NCI-H82 (cell line): Measurements from ENCODE around the gene FCN2.
"Not testable (repeated sequence)": the region's sequence is repeated elsewhere in the genome, so short reads cannot be mapped to it uniquely, and the experiment has no call there.

Source experiments
- DNase-seq: peaks from one replicate; lab custom pipeline; 2025; lab: John Stamatoyannopoulos, UW

FCN2 gene

GRCh38 chr9:134847752-134848432 is 32.7 kb upstream of the FCN2 start:
- no peak for DNase-seq

GRCh38 chr9:134848504-134848903 is 32.1 kb upstream of the FCN2 start:
- DNase-seq, result no peak

DNA sequence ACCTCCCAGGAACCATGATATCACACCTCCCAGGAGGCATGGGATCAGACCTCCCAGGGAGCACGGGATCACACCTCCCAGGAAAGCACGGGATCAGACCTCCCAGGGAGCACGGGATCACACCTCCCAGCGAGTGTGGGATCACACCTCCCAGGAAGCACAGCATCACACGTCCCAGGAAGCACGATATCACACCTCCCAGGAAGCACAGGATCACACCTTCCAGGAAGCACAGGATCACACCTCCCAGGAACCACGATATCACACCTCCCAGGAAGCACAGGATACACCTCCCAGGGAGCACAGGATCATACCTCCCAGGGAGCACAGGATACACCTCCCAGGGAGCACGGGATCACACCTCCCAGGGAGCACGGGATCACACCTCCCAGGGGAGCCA is 30.0 kb upstream of the FCN2 start:
- no peak for DNase-seq

DNA sequence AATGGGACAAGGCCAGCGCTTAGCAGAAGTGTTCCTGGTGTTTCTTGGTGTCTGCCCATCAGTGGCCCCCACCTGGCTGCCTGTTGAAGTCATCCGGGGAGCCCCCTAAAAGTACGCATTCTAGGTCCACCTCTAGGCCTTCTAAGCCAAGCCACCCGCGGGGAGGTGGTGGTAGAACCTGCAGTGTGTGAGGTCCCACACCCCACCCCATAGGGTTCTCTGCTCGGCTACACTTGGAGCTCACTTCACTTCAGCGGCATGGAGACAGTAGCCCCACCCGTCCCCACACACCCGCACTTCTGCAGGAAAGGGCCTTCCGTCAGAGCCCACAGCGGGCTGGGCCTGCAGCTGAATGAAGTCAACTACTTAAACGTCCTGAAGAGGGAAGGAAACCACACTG is 29.6 kb upstream of the FCN2 start:
- no peak for DNase-seq

- DNase-seq, result no peak
Observed at GRCh38 chr9:134852906-134853654, 27.5 kb upstream of the FCN2 start.

GRCh38 chr9:134853893-134854292 is 26.7 kb upstream of the FCN2 start:
- no peak for DNase-seq

DNA sequence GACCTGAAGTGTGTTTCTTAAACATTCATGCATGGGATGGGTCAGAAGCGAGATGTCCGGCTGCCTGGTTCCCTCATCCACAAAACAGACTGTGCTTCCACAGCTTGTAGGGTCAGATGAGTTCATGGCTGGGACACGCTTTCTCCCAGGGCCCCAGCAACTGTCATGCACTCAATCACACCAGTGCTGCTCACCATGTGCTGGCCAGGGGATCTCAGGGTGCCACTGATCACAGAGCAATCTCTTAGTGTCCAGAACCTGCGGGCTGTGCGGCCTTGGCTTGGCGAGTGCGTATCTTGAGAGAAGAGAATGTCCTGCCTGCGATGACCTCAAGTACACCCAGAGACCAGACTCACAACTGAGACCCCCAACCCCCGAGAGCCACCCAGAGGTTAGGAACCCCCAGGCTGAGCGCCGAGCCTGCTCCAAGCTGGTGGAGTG is 26.0 kb upstream of the FCN2 start:
- DNase-seq, result no peak

- DNase-seq, result no peak
Observed at GRCh38 chr9:134855231-134855899, 25.2 kb upstream of the FCN2 start.

DNA sequence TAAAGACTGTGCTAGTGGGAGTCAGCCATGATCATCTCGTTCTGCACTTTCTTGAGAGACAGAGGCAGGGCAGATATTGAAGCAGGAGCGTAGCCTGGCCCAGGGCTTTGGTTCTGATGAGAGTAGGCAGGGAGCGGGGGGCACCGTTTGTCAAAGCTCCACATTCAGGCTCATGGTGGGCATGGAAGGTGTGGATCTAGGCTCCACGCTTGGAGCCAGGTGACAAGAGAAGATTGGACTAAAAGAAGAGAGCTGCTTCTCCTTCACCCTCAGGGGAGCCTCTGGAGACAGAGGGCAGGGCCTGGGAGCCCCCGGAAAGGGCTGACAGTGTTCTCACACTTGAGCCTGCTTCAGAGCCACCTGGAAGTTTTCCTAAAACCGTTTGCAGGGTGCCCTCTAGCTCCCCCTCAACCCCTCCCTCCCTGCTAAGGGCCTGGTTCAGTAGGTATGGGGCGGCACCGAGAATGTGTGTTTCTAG is 24.7 kb upstream of the FCN2 start:
- no peak for DNase-seq

- DNase-seq, result not testable (repeated sequence)
Observed at GRCh38 chr9:134857451-134857850, 23.2 kb upstream of the FCN2 start.

- DNase-seq, result no peak
Observed at GRCh38 chr9:134858051-134858841, 22.4 kb upstream of the FCN2 start.

GRCh38 chr9:134860510-134860909 is 20.1 kb upstream of the FCN2 start:
- no peak for DNase-seq

DNA sequence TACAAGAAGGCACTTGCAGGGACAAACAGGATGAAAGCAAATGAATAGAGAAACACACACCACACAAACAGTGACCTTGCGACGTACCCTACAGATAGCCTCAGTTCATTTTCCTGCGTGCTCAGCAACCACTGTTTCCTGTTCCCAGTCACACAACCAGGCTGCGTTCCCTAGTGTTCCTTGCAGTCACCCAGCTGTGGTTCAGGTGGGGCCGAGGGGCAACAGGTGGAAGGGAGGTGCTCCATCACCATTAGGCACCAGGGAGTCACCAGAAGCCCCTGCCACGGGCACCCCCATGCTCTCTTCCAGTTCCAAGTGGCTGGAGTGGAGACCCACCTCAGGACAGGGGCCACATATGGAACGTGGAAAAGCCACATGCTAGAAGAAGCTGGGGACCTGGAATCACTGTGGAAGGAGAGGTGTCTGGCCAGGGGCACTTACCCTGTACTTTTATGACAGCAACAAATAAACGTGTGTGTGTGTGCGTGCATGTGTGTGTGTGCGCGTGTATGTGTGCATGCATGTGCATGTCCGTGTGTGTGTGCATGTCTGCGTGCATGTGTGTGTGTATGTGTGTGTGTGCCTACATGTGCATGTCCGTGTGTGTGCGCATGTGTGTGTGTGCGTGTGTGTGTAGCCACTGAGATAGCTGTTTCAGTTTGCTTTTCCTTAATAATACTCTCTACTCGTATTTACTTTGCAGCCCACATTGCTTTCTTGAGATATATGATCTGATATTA is 18.8 kb upstream of the FCN2 start:
- DNase-seq, result no peak

DNA sequence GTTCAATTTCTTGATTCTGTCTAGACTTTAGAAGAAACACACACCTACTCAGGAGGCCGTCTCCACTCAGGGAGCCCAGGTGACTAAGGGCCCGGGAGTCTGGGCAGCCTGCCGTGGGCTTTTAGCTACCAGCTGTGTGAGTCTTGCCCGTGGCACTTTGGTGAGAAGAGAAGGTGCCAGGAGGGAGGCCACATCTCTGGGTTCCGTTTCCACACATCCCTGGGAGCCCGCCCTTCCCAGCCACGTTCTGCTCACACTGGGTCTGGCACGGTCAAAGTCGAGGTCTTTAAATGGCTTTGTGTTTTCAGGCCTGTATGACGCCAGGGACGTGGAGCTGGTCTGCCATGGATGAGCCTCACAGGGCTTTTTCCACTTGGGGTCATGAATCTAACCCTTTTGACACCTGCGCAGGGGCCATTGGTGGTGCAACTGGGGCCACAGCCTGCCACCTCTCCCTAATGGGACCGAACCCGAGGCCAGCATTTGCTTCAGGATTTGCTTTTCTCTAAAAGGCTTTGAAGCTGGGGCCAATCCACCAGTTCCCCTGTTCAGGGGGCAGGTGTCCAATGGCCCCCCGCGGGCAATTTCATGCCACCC is 17.2 kb upstream of the FCN2 start:
- no peak for DNase-seq

DNA sequence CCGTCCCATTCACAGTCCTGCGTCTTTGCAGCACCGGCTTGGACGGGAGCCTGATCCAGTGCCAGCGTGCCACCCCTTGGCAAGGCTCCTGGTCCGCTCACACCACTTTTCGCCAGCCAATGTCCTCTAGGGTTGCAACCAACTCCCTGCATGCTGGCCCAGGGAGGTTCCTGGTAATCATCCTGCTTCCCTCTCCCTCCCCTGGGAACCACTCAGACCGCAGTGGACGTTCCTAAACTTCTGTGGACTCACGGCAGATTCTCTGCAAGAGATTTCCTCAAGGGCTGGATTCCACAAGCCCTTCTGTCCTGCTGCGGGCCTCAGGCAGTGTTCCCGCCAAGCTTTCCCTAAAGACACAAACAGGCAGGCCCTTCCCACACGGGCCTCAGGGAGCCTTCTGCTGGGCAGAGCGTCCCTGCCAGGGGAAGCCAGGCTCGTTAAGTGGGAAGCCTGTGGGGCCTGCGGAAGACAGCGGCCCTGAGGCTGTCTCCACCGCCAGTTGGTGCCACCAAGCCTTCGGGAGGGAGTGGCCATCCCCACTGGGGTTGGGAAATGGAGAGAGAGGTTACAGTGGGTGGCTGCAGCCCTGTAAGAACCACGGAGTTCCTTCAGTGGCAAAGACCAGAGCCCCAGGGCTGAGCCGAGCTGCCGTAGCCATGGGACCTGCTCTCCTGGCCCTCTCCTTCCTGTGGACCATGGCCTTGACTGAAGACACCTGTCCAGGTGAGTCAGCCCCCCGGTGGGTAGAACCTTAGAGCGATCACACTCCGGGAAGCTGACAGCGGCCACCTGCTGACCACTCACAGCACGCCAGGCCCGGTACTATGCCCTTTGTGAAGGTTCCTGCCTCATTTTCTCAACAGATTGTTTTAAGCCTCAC is 16.4 kb upstream of the FCN2 start:
- no peak for DNase-seq

DNA sequence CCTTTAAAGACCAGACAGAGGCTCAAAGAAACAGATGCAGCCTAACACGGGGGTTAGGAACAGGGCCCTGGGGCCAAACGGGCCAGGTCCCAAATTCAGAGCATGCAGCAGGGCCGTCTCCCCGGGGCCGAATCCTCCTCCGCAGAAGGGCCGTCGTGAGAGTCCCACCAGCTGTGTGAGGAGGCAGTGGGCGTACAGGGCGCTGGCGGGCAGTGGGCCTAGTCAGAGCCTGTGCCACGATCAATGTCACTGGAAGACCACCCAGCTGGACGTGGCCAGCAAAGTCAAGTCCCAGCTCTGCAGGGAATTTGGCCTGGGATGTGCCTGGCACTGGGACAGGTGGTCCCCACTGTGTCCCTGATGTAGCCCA is 15.8 kb upstream of the FCN2 start:
- DNase-seq, result no peak

GRCh38 chr9:134867917-134868750 is 12.5 kb upstream of the FCN2 start:
- no peak for DNase-seq

DNA sequence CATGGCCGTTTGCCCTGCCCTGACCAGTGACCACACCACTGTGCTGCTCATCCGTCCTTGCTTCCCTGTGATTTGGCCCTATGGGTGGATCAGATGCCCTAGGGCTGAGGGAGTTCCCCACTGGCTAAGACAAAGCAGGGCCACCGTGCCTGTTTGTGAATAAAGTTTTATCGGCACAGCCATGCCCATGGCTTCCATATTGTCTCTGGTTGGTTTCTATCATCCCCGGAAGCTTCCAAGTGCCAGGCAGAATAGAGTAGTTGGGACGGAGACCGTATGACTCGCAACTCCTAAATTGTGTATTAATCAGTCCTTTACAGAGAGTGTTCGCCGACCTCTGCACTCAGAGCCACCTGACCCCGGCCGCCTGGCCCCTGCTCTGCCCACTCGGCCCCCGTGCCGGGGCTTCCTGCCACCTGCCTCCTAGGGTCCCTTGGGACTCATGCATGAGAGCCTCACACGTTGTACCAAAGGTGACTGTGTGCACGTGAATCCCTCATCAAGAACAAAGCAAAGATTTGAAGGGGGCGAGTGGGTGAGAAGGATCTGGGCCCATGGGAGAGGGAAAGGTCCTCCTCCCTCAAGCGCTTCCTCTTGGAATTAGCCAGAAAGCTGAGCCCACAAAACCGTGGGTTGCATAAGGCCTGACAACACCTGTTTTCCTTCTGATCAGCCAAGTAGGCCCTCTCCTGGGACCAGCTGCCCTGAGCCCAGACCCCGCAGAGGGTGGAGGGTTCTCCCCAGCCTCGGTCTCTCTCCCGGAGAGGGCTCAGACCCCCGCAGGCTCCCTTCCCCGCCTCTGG is 11.7 kb upstream of the FCN2 start:
- DNase-seq, result no peak
